ENCODE results near the gene ELAVL1.

GRCh38 chr19:7968008-7968795, 37.2 kb downstream of the ELAVL1 start:
- no peak for TF ChIP-seq RERE (CRISPR knock-in tag; IDR thresholded peaks at IDR 0.05; ENCODE audit: low read depth)
- TF ChIP-seq SIN3B (IDR thresholded peaks at IDR 0.05; ENCODE audit: low read length) = no peak
- TF ChIP-seq IRX3 (CRISPR knock-in tag; IDR thresholded peaks at IDR 0.05; ENCODE audit: borderline replicate concordance, low read depth) = no peak
- TF ChIP-seq NBN (conservative IDR thresholded peaks at IDR 0.05) = no peak
- no peak for TF ChIP-seq ATF6 (CRISPR knock-in tag; conservative IDR thresholded peaks at IDR 0.05)
- TF ChIP-seq EP300 (IDR thresholded peaks at IDR 0.05; ENCODE audit: low read depth in 2 of 2, low read length in 2 of 2) = no peak
- no peak for TF ChIP-seq EP300 (CRISPR knock-in tag; IDR thresholded peaks at IDR 0.05; ENCODE audit: borderline replicate concordance)
- no peak for TF ChIP-seq GATAD2A (CRISPR knock-in tag; IDR thresholded peaks at IDR 0.05)
- no peak for TF ChIP-seq POLR2A (IDR thresholded peaks at IDR 0.05; ENCODE audit: insufficient read depth in 1 of 2, low read depth in 2 of 2, low read length in 2 of 2)
- no peak for TF ChIP-seq CTCF (CRISPR knock-in tag; IDR thresholded peaks at IDR 0.05)
